Prostate gland (tissue), 2 donors: ENCODE measurements around the gene NFATC4.

Experiments used
- CTCF ChIP-seq, 4 experiments: fragments of 200-600 bp in 2 of 4; fragments of 450-650 bp in 2 of 4; sonication (generic) in 2 of 4; IDR thresholded peaks; 1 replicate in 3 of 4; 2 replicates in 1 of 4; pipeline ENCODE4 v1.5.1; 2016 to 2019; ENCODE audit warnings: antibody characterized with exemption in 4 of 4, mild to moderate bottlenecking in 2 of 4, moderate library complexity in 2 of 4
- POLR2A ChIP-seq: fragments of 450-650 bp; IDR thresholded peaks from one replicate; pipeline ENCODE4 v1.6.1; 2016; ENCODE audit warnings: antibody characterized with exemption, mild to moderate bottlenecking

GRCh38 chr14:24347134-24347533, 20.9 kb upstream of the NFATC4 start:
- no peak for TF ChIP-seq CTCF (IDR thresholded peaks at IDR 0.05)
- no peak for TF ChIP-seq POLR2A
